Measurements from ENCODE around the gene NKX6-1. TPM values are rescaled to one million over a fixed set of nuclear protein-coding genes. Genes with fewer than 3 reads are reported as not detected.

The NKX6-1 gene
- 1.4 TPM for total RNA-seq

DNA sequence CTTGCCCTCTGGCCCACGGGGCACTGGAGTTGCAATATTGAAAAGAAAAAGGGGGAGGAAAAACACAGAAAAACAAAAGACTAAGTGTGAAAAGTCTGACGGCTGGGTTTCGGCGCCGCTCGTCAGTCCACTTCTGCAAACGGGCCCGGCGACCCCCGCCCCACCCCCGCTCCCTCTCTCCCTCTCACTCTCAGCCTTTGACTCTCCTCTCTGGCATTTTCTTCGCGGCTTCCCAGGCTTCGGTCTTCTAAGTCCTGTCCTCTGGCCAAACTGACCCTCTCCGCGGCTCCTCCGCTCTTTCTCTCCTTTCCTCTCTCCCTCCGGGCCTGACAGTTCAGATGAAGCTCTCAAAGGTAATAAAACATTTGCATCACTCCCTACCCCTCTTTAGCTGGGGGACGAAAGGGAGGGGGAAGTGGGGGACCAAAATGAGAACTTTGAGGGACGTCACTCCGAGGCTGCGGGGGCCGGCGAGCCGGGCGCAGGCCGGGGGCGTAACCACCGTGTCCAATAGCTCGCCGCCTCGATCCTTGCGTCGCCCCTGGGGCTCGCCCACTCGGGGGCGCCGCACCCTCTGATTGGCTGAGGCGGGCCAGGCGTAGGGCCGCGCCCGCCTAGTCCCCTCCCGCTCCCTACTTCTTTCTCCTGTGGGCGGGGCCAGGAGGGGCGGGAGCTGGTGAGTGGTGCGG, at the start of gene NKX6-1:
NKX6-1 (minus strand) TSS at position 358 of the 689 bp plus-strand sequence. CDS start 1,064 bp downstream, outside the sequence.

Small RNA genes within 50 kb of the gene (small RNA-seq; reads per million reads assigned to genes)
- gene RPL3P13: not detected

Other genes starting within 250 kb of the NKX6-1 start
- 22.6 TPM for gene CDS1, start 83.8 kb upstream of the NKX6-1 start, total RNA-seq

Measured in diencephalon (tissue), 1 donor.